Measurements from ENCODE around the gene RUNX2. TPM values are rescaled to one million over a fixed set of nuclear protein-coding genes. Genes with fewer than 3 reads are reported as not detected.

Gene RUNX2
- total and polyA plus RNA-seq, 2 experiments from 2014 or later = 0.66 to 1.7 TPM

GRCh38 chr6:45574885-45575284 lies 246.8 kb downstream of the RUNX2 start:
- Mint-ChIP-seq H3K4me3 (no peak overlapping the region), H3K36me3 (ENCODE audit: low read depth) (no peaks in the 10 kb centered on the region), H3K9me3 (no peaks in the 10 kb centered on the region), H3K27me3 (ENCODE audit: insufficient read depth, low read depth, poor library complexity) (no peaks in the 10 kb centered on the region), H3K4me1 (0 out of 3 replicates have a peak, but pooled peaks cover 3% of the 10 kb centered on the region), H3K27ac (no peak overlapping the region)
- Histone ChIP-seq H3K27ac (ENCODE audit: low read depth) (no peak overlapping the region), H3K36me3 (ENCODE audit: insufficient read depth) (no peaks in the 10 kb centered on the region), H3F3A (replicated peaks; ENCODE audit: low read depth) (no peaks in the 10 kb centered on the region), H3K27me3 (ENCODE audit: insufficient read depth) (no peaks in the 10 kb centered on the region), H4K20me1 (replicated peaks; ENCODE audit: insufficient read depth) (no peaks in the 10 kb centered on the region), H3K4me3 (no peak overlapping the region), H3K9me2 (ENCODE audit: insufficient read depth) (peaks cover 3% of the 10 kb centered on the region; the same call in 1 of the 2 replicates), H2AFZ (no peak overlapping the region), H3K4me2 (no peak overlapping the region), H3K79me2 (replicated peaks; ENCODE audit: insufficient read depth) (no peaks in the 10 kb centered on the region), H3K4me1 (ENCODE audit: insufficient read depth) (no peaks in the 10 kb centered on the region)
- ATAC-seq (no peak), DNase-seq (ENCODE audit: low spot score) (no peak)
- TF ChIP-seq ZNF331 (CRISPR knock-in tag; IDR thresholded peaks at IDR 0.05; ENCODE audit: low read depth) (no peak), NANOG (IDR thresholded peaks at IDR 0.05; ENCODE audit: borderline replicate concordance) (no peak), CREB1 (CRISPR knock-in tag; IDR thresholded peaks at IDR 0.05; ENCODE audit: low read depth) (no peak), REST (IDR thresholded peaks at IDR 0.05; ENCODE audit: unreplicated experiment) (no peak), ZNF114 (CRISPR knock-in tag; IDR thresholded peaks at IDR 0.05) (no peak)

DNA sequence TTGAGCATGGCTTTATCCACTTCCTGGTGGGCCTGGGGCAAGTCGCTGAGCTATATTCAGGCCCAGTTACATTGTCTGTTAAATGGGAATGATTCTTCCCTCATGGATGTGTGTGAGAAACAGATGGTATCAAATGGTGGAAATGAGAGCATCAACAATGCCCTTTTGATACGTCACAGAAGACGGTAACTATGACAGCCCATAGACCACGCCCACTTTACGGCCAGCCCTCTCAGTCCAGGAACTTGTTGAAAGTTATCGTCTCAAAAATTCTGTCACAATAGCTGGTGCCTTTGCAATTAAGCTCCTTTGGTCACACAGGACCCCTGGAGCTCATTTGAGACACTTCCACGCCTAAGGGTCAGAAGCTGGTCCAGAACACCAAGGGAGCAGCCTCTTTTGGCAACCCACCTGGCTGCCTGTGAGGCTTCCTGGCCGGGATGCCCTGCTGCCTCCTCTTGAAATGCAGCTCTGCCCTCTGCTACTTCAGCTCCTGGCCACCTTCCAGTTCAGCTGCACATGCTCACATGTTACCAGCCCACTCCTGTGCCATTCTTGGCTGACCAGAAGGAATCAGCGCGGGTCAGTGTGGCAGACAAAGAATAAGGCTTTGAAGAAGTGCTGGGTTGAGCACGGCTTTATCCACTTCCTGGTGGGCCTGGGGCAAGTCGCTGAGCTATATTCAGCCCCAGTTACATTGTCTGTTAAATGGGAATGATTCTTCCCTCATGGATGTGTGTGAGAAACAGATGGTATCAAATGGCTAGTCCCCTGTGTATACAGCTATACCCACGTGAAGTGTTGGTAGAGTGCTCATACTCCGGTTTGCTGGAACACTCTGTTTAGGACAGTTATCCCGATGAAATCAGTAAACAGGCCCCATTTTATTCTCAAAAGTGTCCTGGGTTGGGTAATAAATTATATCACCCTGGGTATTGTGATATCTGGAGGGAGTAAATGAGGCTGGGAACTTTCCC lies 248.8 kb downstream of the RUNX2 start:
- Mint-ChIP-seq H3K27me3 (ENCODE audit: insufficient read depth, low read depth, poor library complexity) (no peaks in the 10 kb centered on the region), H3K27ac (no peak overlapping the region), H3K9me3 (no peaks in the 10 kb centered on the region; the same call in 1 of the 3 replicates), H3K4me1 (0 out of 3 replicates have a peak, but pooled peaks cover 3% of the 10 kb centered on the region), H3K4me3 (no peak overlapping the region), H3K36me3 (ENCODE audit: low read depth) (no peaks in the 10 kb centered on the region)
- Histone ChIP-seq H3K4me2 (no peak overlapping the region), H3K9me2 (ENCODE audit: insufficient read depth) (peaks cover 3% of the 10 kb centered on the region; the same call in 1 of the 2 replicates), H3K4me1 (ENCODE audit: insufficient read depth) (no peaks in the 10 kb centered on the region), H2AFZ (peak overlapping the region; percentile 47; the same call in 1 of the 2 replicates), H3K27ac (ENCODE audit: low read depth) (no peak overlapping the region), H3K4me3 (no peak overlapping the region), H3K27me3 (ENCODE audit: insufficient read depth) (no peaks in the 10 kb centered on the region), H3K79me2 (replicated peaks; ENCODE audit: insufficient read depth) (no peaks in the 10 kb centered on the region), H4K20me1 (replicated peaks; ENCODE audit: insufficient read depth) (no peaks in the 10 kb centered on the region), H3F3A (replicated peaks; ENCODE audit: low read depth) (no peaks in the 10 kb centered on the region), H3K36me3 (ENCODE audit: insufficient read depth) (no peaks in the 10 kb centered on the region)
- ATAC-seq (no peak), DNase-seq (ENCODE audit: low spot score) (no peak)
- TF ChIP-seq POLR2AphosphoS5 (IDR thresholded peaks at IDR 0.05; ENCODE audit: low read depth) (no peak), EZH2 (IDR thresholded peaks at IDR 0.05; ENCODE audit: low read depth, unreplicated experiment) (no peak), CREB1 (CRISPR knock-in tag; IDR thresholded peaks at IDR 0.05; ENCODE audit: low read depth) (no peak), ZNF331 (CRISPR knock-in tag; IDR thresholded peaks at IDR 0.05; ENCODE audit: low read depth) (no peak)
